ENCODE data around the gene ARL6IP1. TPM values are rescaled to one million over a fixed set of nuclear protein-coding genes. Genes with fewer than 3 reads are reported as not detected.

ARL6IP1 gene
- total and polyA plus RNA-seq, 2 of the 13 experiments (the other 11 are each of a cell fraction or from before 2014, with no cell fraction given), result 263 to 373 TPM

DNA sequence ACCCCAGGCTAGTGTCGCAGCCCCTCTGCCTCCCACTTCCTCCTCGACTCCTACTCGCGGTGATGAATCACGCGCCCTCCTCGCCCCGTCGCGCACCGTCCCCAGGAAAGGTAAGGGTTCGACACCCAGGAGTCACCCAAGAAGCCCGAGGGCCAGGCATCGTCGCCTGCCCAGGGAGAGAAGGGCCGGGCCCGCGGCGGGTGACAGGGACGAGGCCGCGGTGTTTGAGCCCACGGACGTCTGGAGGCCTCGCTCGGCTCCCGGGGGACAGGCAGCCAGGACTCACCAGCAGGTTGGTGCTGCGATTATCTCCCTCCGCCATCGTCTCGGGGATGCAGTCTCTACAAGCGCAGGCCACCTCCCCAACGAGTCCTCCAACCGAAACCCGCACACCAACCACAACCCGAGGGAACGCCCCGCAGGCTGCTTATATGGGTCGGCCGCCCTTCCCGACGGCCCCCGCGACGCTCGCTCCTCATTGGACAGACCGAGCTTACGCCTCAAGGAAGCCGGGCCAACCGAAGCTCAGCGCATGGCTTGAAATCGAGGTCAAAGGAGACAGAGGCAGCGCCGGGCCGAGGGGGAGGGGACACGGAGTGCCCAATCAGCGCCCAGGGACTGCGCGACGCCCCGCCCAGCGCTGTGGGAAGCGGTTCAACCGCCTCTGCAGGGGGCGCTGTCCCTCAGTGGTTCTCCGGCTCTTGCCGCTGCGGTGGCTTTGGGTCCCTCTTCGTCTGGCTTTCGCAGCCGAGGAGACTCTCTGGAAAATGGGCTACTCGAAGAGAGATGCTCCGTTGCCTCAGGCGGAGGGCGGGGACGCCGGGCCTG, at the start of gene ARL6IP1 (continued):
- TF ChIP-seq, protein P1, sequence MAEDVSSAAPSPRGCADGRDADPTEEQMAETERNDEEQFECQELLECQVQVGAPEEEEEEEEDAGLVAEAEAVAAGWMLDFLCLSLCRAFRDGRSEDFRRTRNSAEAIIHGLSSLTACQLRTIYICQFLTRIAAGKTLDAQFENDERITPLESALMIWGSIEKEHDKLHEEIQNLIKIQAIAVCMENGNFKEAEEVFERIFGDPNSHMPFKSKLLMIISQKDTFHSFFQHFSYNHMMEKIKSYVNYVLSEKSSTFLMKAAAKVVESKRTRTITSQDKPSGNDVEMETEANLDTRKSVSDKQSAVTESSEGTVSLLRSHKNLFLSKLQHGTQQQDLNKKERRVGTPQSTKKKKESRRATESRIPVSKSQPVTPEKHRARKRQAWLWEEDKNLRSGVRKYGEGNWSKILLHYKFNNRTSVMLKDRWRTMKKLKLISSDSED (CRISPR knock-in tag; IDR thresholded peaks at IDR 0.05), result 0 out of 2 replicates have a peak, but pooled peaks have one; percentile 20
- peak; percentile 98 for TF ChIP-seq REL (CRISPR knock-in tag; conservative IDR thresholded peaks at IDR 0.05)
- no peak for TF ChIP-seq FOXP1 (IDR thresholded peaks at IDR 0.05)
- 0 out of 2 replicates have a peak, but pooled peaks have one; percentile 4 for TF ChIP-seq FOXP1 (CRISPR knock-in tag; IDR thresholded peaks at IDR 0.05)
- TF ChIP-seq DNMT3B (CRISPR knock-in tag; conservative IDR thresholded peaks at IDR 0.05), result peak; percentile 59; the same call in 1 of the 2 replicates
- TF ChIP-seq NR3C1 (CRISPR knock-in tag; IDR thresholded peaks at IDR 0.05), result no peak
- peak; percentile 96 for TF ChIP-seq ZNF567 (CRISPR knock-in tag; IDR thresholded peaks at IDR 0.05; ENCODE audit: borderline replicate concordance)
- no peak for TF ChIP-seq ZFP36 (IDR thresholded peaks at IDR 0.05; ENCODE audit: borderline replicate concordance, low read depth, low read length, partially characterized antibody)
- TF ChIP-seq, protein P2, sequence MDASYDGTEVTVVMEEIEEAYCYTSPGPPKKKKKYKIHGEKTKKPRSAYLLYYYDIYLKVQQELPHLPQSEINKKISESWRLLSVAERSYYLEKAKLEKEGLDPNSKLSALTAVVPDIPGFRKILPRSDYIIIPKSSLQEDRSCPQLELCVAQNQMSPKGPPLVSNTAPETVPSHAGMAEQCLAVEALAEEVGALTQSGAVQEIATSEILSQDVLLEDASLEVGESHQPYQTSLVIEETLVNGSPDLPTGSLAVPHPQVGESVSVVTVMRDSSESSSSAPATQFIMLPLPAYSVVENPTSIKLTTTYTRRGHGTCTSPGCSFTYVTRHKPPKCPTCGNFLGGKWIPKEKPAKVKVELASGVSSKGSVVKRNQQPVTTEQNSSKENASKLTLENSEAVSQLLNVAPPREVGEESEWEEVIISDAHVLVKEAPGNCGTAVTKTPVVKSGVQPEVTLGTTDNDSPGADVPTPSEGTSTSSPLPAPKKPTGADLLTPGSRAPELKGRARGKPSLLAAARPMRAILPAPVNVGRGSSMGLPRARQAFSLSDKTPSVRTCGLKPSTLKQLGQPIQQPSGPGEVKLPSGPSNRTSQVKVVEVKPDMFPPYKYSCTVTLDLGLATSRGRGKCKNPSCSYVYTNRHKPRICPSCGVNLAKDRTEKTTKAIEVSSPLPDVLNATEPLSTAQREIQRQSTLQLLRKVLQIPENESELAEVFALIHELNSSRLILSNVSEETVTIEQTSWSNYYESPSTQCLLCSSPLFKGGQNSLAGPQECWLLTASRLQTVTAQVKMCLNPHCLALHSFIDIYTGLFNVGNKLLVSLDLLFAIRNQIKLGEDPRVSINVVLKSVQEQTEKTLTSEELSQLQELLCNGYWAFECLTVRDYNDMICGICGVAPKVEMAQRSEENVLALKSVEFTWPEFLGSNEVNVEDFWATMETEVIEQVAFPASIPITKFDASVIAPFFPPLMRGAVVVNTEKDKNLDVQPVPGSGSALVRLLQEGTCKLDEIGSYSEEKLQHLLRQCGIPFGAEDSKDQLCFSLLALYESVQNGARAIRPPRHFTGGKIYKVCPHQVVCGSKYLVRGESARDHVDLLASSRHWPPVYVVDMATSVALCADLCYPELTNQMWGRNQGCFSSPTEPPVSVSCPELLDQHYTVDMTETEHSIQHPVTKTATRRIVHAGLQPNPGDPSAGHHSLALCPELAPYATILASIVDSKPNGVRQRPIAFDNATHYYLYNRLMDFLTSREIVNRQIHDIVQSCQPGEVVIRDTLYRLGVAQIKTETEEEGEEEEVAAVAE (CRISPR knock-in tag; IDR thresholded peaks at IDR 0.05; ENCODE audit: borderline replicate concordance), result peak; percentile 96
- peak; percentile 98 for TF ChIP-seq ARHGAP35 (CRISPR knock-in tag; IDR thresholded peaks at IDR 0.05; ENCODE audit: borderline replicate concordance)
- TF ChIP-seq, protein P3, sequence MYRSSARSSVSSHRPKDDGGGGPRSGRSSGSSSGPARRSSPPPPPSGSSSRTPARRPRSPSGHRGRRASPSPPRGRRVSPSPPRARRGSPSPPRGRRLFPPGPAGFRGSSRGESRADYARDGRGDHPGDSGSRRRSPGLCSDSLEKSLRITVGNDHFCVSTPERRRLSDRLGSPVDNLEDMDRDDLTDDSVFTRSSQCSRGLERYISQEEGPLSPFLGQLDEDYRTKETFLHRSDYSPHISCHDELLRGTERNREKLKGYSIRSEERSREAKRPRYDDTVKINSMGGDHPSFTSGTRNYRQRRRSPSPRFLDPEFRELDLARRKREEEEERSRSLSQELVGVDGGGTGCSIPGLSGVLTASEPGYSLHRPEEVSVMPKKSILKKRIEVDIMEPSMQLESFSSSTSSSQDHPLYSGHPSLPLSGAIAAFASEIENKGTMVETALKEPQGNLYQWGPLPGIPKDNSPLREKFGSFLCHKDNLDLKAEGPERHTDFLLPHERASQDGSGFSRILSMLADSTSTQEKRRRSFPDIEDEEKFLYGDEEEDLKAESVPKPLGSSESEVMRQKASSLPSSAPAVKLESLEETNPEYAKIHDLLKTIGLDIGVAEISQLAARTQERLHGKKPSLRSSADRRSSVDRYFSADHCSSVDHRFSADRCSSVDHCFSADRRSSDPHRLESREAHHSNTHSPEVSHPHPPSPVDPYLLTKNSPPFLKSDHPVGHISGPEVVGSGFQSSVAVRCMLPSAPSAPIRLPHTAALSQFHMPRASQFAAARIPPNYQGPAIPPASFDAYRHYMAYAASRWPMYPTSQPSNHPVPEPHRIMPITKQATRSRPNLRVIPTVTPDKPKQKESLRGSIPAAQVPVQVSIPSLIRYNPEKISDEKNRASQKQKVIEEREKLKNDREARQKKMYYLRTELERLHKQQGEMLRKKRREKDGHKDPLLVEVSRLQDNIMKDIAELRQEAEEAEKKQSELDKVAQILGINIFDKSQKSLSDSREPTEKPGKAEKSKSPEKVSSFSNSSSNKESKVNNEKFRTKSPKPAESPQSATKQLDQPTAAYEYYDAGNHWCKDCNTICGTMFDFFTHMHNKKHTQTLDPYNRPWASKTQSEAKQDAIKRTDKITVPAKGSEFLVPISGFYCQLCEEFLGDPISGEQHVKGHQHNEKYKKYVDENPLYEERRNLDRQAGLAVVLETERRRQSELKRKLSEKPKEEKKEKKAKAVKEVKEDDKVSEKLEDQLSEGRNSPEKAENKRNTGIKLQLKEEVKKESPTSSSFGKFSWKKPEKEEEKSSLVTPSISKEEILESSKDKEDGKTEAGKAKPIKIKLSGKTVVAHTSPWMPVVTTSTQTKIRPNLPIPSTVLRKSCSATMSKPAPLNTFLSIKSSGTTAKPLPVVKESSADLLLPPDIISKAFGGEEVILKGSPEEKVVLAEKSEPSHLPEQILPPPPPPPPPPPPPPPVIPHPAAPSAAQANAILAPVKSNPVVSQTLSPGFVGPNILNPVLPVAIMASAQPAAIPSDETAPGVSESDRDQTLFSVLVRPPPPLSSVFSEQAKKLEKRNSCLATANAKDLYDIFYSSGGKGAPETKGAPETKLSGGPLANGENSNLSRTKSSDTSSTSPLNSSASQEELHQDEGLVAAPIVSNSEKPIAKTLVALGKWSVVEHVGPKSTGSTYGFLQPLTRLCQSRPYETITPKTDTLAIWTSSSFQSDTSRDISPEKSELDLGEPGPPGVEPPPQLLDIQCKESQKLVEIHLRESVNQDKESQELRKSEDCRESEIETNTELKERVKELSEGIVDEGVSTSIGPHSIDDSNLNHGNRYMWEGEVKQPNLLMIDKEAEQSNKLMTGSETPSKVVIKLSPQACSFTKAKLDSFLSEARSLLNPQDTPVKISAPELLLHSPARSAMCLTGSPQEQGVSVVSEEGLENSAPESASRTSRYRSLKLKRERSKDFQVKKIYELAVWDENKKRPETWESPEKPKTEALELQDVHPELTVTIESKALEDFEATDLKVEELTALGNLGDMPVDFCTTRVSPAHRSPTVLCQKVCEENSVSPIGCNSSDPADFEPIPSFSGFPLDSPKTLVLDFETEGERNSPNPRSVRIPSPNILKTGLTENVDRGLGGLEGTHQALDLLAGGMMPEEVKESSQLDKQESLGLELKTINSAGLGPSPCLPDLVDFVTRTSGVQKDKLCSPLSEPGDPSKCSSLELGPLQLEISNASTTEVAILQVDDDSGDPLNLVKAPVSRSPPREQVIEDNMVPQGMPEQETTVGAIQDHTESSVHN (CRISPR knock-in tag; IDR thresholded peaks at IDR 0.05), result peak; percentile 99
- peak; percentile 64 for TF ChIP-seq CEBPG (CRISPR knock-in tag; IDR thresholded peaks at IDR 0.05)
- 0 out of 2 replicates have a peak, but pooled peaks have one; percentile 97 for TF ChIP-seq PAWR (CRISPR knock-in tag; IDR thresholded peaks at IDR 0.05; ENCODE audit: borderline replicate concordance)
- TF ChIP-seq ZNF549 (CRISPR knock-in tag; IDR thresholded peaks at IDR 0.05), result no peak
- peak; percentile 76 for TF ChIP-seq ZZZ3 (CRISPR knock-in tag; IDR thresholded peaks at IDR 0.05; ENCODE audit: borderline replicate concordance)
